ENCODE measurements around the gene MPC2. TPM values are rescaled to one million over a fixed set of nuclear protein-coding genes. Genes with fewer than 3 reads are reported as not detected.
"Not testable (repeated sequence)": the region's sequence is repeated elsewhere in the genome, so short reads cannot be mapped to it uniquely, and the experiment has no call there.

Gene MPC2
- total RNA-seq, 1 donor from 2014 or later, result 53.9 TPM

DNA sequence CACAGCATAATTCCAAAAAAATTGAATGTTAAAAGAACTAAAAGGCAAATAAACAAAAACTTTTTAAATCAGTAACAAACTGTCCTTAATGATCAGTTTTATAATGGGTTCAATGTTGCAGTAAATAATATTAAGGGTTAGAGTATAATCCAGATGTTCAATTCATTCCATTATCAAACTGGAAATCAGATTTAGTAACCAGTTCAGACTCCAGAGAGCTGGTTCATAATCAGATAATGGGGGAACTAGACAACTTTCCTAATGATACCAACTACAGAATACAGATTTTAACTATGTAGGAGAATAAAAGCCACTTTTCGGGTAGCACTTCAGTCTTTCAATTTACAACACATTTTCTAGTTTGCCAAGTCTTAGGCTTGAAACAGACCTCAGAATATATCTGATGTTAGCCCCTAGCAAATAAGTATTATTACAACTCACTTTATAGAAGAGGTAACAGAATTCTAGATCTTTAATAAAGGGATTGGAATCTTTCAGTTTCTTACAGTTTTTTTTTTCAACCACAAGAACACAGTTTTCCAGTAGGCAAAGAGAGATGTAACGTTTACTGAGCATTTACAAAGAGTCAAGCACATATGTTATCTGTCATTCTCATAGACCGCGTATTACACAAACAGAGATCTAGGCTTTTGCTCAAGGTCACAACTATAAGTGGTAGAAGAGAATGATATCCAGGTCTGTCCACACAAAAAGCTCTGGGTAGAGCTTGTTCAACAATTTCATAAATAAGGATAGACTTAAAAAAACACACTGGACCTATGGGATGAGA, 2.3 kb downstream of the MPC2 start:
- no peak for ATAC-seq

DNA sequence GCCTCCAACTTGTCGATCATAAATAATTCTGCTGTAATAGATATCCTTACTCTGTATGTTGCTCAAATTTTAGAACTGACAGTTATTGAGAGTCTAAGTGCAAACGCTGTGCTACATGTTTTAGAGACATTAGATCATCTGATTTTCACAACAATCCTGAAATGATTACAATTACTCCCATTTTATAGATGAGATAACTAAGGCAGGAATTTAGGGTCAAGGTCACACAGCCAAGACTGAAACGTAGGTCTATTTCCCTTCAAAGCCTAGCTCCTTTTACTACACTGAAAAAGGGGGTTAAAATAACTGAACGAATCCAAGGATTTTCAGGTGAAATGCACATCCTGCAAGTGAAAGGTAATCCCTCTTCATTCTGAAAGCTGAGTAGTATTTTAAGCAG, 3.1 kb downstream of the MPC2 start:
- no peak for ATAC-seq

DNA sequence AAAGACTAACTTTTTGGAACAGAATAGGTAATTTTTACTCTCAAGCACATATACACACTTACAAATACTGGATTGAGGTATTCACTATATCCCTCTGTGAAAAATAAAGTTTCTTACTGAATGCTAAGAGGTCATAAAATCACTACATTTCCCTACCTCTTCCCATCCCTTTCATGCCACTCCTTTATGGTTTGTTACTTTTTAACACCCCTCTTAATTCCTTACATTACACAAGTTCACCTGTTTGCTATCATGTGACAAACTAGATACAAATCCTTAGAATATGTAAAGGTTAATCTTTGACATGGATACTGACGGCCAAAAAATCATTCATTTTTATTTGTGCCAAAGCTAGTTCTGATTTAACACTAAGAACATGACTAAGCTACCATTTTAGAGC, 7.1 kb downstream of the MPC2 start:
- ATAC-seq, result no peak

DNA sequence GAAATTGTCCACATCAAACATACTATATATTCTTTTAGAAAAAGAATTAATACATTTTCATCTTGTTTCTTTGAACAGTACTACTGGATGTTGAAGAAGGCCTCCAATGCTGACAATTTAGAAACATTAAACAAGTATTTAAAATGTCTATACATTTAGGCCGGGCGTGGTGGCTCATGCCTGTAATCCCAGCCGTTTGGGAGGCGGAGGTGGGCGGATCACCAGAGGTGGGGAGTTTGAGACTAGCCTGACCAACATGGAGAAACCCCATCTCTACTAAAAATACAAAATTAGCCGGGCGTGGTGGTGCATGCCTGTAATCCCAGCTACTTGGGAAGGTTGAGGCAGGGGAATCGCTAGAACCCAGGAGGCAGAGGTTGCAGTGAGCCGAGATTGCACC, 8.0 kb downstream of the MPC2 start:
- ATAC-seq, result not testable (repeated sequence)

DNA sequence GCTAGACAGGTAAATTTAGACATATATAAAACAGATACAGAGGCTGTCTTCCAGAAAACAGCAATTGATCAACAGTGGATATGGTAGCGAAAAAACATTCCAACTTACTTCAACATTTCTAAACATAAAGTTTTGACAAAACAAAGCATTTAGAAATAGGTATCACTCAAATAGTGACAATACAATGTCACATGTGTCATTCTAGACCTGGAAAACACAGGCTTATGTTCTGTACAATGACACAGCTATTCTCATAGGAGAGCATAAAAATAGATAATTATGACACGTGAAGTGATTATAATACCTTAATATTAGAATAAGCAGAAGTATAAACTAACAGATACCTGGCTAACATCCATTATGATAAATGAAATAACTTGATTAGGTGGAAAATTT, 8.4 kb downstream of the MPC2 start:
- no peak for ATAC-seq

DNA sequence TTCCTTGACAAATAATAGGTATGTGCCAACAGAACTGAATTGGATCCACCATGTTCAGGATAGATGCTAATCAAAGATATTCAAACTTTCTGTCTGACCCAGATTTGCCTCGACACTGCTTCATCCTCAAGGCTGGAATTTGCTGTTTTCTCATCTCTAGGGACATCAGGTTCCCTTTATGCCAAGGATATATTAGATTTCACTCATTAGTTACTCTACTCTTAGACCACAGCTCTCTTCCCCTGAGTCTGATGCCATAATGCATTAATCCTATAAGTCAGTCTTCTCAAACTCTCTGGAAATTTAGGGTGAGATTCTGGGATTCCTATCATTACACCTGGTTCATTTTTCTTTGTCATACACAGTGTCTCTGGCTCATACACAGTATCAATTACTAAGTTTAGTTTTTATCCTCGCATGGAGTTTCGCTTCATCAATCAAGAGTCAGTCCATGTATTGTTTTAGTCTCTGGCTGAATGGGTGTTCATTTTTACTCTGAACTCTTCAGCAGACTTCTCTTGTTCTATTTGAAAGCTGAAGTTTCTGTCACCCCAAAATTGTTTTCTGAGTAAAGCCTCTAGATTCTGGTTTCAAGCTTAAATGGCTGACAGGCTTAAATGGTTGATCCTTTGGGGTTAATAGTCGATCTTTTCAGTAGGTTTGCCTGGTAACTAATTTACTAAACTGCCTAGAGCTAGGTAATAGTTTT, 9.7 kb downstream of the MPC2 start:
- ATAC-seq, result no peak

DNA sequence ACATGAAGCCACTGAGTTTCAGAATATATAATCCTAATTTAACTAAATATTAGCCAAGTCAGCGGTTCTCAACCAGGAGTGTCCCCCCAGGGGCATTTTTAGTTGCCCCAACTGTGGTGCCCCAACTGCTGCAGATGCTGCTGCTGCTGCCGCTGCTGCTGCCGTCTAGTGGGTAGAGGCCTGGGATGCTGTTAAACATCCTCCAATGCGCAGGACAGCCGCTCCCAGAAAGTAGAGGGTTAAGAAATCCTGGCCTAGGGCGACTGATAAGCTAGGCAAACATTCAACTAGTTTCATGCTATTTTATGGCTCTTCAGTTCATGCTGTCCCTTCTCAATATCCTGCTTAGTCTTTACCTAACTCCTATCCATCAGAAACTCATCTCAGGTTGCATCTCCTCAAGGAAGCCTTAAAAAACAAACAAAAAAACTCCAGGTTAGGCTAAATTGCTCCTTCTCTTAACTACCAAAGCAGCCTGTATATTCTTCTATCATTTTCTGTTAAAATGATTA, 10.3 kb downstream of the MPC2 start:
- no peak for ATAC-seq

DNA sequence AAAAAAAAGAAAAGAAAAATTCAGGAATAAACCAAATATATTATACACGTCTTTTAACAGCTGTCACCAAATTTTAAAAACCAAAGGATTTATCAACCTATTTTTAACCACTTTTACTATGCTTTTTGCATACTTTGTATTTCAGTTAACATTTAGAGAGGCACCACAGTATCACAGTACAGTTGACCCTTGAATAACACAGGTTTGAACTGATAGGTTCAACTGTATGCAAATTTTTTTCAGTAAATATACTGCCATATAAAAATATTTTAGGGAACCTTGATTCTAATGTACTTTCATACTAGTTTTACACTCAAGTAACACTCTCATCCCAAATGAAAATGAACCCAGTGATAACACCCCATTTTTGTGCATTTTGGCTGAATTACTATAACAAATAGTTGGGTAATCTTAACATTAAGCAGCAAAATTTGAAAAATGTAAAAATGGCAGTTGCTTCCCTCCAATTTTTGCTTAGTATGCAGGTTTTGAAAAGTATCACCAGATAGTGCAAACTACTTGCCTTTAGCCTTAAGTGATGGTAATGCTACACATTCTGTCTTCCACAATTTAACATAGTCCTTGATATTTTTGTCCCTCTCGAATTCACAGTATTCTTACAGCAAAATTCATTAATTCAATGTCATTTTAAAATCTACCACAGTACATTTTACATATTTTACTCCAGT, 12.2 kb downstream of the MPC2 start:
- ATAC-seq, result no peak

DNA sequence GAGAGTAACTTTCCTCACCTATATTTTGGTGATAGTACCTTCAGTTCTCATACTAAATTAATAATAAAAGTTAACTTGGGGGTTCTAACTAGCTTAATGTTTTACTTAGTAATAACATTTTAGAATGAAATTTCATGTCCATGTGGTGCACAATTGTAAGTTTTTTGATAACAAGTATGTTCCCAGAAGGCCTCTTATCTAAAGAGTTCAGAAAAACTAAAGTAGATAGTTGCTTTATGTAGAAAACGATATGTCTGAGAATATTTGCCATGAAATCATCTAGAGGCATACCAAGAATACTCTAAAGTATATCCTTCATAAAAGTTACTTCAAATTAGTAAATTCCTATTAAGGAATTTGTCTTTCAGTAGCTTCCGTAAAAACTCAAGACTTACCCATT, 12.8 kb downstream of the MPC2 start:
- ATAC-seq, result no peak

DNA sequence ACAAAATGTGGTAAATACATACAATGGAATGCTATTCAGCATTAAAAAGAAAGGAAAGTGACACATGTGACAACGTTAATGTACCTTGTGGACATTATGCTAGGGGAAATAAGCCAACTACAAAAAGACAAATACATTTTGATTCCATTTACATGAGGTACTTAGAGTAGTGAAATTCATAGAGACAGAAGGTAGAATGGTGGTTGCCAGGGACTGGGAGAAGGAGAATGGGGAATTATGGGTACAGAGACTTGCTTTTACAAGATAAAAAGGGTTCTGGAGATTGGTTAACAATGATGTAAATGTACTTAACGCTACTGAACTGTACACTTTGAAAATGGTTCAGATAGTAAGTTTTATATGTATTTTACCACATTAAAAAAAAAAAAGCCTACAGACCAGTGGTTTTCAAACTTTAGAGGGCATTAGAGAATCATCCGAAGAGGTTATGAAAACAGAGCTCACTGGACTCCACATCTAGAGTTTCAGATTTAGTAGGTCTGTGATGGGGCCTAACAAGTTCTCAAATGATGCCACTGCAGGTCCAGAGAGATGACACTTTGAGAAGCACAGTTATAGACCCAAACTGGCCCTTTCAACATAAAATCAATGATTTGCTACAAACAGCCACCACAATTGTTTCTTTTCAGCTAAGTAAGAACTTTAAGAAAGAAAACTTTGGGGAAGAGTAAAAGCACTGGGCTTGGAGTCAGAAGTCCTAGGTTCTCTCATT, 13.4 kb downstream of the MPC2 start:
- ATAC-seq, result no peak

DNA sequence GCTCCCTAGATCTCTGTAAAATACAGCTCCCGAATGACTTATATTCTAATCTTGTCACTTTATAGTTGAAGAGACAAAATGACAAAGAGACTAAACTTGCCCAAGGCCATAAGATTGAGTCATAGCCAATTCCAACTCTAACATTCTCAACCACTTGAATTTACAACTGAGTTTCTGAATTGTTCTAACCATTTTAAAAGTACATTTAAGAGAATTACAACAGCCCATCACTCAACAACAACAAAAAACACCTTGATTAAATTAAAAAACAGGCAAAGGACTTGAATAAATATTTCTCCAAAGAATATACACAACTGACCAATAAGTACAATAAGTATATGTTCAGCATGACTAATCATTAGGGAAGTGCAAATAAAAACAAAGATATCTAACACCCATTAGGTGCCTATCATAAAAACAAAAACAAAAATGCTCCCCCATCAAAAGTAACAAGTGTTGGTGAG, 14.2 kb downstream of the MPC2 start:
- no peak for ATAC-seq

DNA sequence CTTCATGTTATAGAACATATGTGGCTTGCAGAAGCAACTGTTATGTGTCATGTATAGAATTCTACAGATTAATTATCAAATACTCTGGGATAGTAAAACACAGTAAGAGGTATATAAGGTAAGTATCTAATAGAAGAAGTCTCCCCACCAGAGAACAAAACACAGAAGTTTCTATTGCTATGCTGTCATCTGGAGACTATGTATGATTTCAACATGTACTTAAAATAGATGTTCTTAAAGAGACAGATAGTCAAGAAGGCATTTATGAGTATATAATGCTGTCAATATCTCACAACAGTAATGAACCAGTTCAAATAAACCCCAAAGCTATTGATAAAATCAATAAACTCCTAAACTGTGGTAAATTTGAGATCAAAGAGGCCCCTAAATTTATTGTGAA, 14.8 kb downstream of the MPC2 start:
- no peak for ATAC-seq

DNA sequence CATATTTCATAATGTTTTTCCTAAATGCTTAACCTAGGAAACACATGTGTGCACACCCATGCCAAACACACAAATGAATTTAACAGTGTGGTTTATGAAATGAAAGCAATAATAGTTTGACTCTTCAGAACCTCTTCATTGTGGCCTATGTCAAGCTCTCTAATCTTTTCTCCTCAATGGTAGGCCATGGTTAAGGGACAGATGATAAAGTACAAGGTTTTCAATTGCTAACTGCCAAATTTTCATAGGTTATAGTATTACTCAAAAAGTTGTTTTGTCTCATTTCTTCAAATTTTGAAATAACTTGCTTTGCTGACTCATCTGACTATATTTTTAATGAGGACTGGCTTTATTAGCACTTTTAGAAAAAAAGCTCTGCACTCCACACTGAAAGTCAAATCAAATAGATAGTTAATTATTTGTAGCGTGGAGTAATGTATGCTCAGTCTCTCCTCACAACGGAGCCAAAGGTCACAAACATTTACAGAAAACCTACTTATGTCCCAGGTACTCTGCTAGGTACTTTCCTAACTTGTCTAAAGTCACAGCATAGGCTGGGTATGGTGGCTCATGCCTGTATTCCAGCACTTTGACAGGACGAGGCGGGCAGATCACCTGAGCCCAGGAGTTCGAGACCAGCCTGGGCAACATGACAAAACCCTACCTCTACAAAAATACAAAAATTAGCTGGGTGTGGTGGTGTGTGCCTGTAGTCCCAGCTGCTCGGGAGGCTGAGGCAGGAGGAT, 19.9 kb downstream of the MPC2 start:
- ATAC-seq, result no peak

DNA sequence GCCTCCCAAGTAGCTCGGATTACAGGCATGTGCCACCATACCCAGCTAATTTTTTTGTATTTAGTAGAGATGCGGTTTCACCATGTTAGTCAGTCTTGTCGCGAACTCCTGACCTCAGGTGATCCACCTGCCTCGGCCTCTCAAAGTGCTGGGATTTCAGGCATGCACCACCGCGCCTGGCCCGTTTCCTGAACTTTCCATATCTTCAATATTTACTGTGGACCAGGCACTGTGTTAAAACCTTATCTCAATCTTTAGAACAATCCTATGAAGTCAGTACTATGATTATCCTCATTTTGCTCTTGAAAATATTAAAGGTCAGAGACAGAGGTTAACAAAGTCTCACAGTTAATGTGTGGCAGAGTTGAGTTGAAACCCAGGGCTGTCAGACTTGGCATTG, 21.3 kb downstream of the MPC2 start:
- no peak for ATAC-seq

DNA sequence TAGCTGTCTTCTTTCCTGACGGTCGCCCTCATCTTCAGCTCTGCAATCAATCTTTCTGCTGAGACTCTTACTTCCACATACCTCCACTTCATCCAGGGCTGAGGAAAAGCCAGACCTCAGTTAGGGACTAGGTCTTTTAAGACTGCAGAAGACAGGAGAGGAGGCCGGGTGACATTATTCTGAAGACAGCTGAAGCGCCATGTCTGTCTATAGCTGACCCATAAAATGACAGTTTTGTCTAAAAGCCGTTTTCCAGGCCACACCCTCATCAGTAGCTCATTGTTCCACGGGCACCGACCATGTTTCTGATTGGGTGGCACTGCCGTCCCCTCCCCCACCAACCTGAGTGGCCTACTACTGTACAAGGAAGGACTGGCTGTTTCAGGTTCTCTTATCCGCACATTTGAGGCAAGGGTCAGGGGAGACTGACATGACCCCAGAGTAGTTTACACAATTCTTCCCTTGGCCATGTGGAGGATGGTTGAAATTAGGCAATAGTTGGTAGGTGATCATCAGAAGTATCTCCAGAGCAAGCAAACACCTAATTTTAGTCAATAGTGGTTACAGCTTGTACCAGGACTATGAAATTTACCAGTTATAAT, 22.9 kb downstream of the MPC2 start, which contains the start of gene ADCY10:
Gene ADCY10, minus strand, starts transcription at position 240 of the 602 bp plus-strand sequence. CDS start 8,994 bp downstream, outside the sequence.
- no peak for ATAC-seq

DNA sequence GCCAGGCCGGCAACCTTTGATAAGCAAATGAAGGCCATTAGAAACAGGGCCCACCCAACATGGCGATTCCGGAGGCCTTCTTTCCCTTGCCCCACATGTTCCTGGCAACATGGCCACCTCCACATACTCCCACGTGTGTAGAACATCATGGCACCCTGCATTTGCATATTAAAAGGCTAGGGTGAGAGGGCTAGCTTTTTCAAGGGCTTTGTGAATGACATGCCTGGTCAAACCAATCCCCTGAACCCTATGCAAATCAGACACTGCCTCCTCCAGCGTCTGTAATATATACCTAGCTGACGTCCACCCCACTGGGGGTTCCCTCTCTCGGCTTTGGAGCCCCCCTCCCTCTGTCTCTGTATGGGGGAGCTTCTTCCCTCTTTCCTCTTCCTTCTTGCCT, 24.6 kb downstream of the MPC2 start:
- ATAC-seq, result no peak

DNA sequence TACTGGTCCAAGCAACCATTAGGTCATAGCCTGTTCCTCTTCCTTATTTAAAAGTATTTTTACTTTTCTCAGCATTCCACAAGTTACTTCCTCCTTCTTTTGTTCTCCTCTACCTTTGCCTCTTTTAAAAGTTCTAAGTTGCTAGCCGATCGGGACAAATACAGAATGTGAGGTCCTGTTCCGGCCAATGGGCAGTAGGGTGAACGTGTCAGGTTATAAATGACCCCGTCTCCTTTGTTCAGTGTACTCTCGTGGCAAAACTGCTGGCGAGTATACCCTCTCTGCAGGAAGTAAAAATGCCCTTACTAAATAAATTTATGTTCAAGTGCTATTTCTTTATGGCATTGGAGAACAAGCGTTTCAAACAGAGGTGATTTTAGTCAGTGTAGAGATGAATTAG, 25.5 kb downstream of the MPC2 start:
- no peak for ATAC-seq

DNA sequence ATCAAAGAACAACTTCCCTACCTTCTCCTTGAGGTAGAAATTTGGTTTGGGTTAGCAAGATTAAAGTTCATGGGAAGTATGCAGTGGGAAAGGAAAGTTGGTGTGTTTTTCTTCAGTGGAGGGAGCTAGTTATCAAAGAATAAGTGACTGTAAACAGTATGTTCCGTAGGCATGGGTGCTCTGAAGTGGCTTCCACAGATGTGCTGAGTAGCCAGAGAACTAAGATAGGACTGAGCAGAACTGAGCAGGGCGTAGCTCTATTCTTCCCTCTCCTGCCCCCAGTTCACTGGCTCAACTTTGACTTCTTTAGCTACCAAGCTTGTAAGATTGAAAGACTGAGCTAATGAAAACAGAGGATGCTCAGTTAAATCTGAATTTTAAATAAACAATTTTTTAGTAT, 26.3 kb downstream of the MPC2 start:
- no peak for ATAC-seq

DNA sequence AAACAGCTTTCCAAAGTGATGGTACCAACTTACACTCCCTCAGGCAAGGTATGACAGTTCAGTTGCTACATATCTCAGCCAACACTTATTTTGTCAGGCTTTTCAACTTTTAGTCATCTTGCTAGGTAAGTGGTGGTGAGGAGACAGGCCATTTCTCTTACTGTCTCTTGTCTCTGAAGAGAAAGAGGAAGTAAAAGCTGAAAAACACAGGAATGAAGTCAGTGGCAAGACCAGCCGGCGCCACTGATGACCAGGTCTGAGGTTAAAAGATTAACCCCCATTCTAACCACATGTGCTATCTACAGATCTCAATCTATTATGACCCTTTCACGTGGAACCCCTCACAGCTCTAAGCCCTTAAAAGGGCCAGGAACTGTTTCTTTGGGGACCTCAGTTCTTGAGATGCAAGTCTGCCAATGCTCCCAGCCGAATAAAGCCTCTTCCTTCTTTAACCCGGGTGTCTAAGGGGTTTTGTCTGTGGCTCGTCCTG, 27.1 kb downstream of the MPC2 start:
- ATAC-seq, result no peak

DNA sequence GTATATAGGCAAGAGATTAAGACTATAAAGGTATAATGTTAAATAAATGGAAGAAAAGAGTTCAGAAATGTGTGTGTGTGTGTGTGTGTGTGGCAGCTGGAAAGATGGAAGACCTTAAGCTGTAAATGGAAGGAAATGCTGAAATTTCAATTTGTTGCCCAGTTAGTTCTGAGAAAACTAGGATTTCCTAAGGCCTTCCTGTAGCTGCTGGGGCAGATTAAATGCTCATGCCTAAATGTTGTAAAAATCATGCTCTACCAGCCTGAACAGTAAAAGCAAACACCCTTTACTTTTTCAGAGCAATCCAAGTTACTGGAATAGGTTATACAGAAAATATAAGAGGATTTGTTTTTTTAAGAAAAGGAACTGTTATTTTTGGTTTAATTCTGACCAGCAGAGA, 31.2 kb downstream of the MPC2 start:
- no peak for ATAC-seq

DNA sequence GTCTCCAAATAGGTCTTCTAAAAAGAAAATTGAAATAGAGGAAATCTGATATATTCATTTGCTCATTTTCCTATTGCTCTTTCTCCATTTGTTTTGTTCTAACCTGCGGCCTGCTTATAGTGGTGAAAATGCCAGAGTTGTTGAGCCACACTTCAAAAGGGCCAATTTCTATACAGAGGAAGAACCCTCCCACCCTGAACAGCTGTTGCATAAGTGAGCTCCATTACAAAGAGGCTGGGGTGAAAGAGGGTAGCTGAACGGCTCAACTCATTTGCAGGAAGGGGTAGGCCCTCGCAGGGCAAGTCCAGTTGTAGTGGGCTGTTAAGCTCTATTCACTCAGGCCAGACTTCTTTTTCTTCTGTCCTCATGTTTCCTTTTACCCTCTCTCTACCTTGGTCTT, 31.7 kb downstream of the MPC2 start:
- no peak for ATAC-seq

All from esophagus mucosa (tissue), 1 donor.